Neural progenitor cell (in vitro differentiated cells): ENCODE results near the gene C1orf56.

Source experiments
- EZH2 ChIP-seq: fragments of 200-600 bp; sonication (generic); IDR thresholded peaks from 2 replicates; pipeline ENCODE4 v1.6.1; 2017; ENCODE audit warnings: antibody characterized with exemption, mild to moderate bottlenecking, moderate library complexity
- EZH2phosphoT487 ChIP-seq: fragments of 200-600 bp; sonication (generic); IDR thresholded peaks from 2 replicates; pipeline ENCODE4 v1.6.1; 2017; ENCODE audit warnings: antibody characterized with exemption
- TF ChIP-seq, protein P1 (sequence below): fragments of 200-600 bp; sonication (generic); IDR thresholded peaks from 2 replicates; pipeline ENCODE4 v1.5.1; 2017; ENCODE audit warnings: antibody characterized with exemption, mild to moderate bottlenecking

DNA sequence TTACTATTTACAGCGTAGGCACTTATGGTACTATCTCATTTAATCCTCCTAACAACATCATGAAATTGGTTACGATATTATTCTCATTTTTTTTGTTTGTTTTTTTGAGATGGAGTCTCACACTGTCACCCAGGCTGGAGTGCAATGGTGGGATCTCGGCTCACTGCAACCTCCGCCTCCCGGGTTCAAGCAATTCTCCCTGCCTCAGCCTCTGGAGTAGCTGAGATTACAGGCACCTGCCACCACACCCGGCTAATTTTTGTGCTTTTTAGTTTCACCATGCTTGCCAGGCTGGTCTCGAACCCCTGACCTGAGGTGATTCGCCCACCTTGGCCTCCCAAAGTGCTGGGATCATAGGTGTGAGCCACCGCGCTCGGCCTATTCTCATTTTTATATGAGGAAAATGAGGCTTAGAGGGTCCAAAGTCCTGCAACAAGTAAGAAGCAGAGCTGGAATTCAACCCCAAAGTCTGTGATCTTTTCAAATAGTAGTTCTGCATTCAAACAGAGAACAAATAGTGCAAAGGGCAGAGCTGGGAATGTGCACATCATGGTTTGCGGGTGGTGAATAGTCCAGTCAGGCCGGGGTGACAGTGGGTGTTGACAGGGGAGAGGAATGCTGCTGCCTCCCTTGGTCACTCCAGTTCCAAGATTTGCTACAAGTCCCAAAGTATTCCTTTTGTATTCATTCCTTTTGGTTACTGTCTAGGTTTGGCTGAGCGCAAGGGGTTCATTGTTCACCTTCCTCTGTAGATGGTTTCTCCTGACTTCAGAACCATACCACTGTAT, 34.7 kb upstream of the C1orf56 start:
- TF ChIP-seq, protein P1, sequence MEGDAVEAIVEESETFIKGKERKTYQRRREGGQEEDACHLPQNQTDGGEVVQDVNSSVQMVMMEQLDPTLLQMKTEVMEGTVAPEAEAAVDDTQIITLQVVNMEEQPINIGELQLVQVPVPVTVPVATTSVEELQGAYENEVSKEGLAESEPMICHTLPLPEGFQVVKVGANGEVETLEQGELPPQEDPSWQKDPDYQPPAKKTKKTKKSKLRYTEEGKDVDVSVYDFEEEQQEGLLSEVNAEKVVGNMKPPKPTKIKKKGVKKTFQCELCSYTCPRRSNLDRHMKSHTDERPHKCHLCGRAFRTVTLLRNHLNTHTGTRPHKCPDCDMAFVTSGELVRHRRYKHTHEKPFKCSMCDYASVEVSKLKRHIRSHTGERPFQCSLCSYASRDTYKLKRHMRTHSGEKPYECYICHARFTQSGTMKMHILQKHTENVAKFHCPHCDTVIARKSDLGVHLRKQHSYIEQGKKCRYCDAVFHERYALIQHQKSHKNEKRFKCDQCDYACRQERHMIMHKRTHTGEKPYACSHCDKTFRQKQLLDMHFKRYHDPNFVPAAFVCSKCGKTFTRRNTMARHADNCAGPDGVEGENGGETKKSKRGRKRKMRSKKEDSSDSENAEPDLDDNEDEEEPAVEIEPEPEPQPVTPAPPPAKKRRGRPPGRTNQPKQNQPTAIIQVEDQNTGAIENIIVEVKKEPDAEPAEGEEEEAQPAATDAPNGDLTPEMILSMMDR, result no peak
- TF ChIP-seq EZH2phosphoT487, result no peak
- no peak for TF ChIP-seq EZH2
